PFSK-1 (cell line): Measurements from ENCODE around the gene ABCC1.

Experiments used
- POLR2AphosphoS5 ChIP-seq: IDR thresholded peaks from 2 replicates; pipeline ENCODE4 v1.6.1; 2012; ENCODE audit warnings: low read depth, mild to moderate bottlenecking, control low read depth, low read length, moderate library complexity
- SIN3A ChIP-seq: IDR thresholded peaks from 2 replicates; pipeline ENCODE4 v1.6.1; 2012; ENCODE audit warnings: mild to moderate bottlenecking, low read length, moderate library complexity, borderline replicate concordance; ENCODE audit not compliant: insufficient read depth
- TAF1 ChIP-seq: IDR thresholded peaks from 2 replicates; pipeline ENCODE4 v1.6.1; 2012; ENCODE audit warnings: low read length, control low read depth, borderline replicate concordance; ENCODE audit not compliant: insufficient read depth

GRCh38 chr16:16182918-16183317 lies 233.5 kb downstream of the ABCC1 start:
- no peak for TF ChIP-seq POLR2AphosphoS5
- TF ChIP-seq TAF1, result no peak
- TF ChIP-seq SIN3A, result no peak
